Panc1 (cell line): ENCODE measurements around the gene SPATA3. TPM values are rescaled to one million over a fixed set of nuclear protein-coding genes. Genes with fewer than 3 reads are reported as not detected.

Experiments used
- ATAC-seq: fragments of 200-7000 bp; cut with Tn5 transposase; 2 replicates; pipeline ENCODE4 v1.9.1; 2020; ENCODE audit warnings: mild to moderate bottlenecking, moderate library complexity
- BruUV-seq: library from RNA; stranded (reverse); fragments of 400-500 nt; replicated peaks from 2 replicates; lab custom pipeline; 2021; lab: Mats Ljungman, UMichigan
- CTCF ChIA-PET: fragments of 300-600 bp; sonication (Branson Sonifier 250); formaldehyde crosslinking; loops from one replicate; lab custom pipeline; 2022; ENCODE audit warnings: antibody characterized with exemption; lab: Charles Lee
- POLR2A ChIA-PET: fragments of 300-600 bp; sonication (Branson Sonifier 250); formaldehyde crosslinking; loops from one replicate; lab custom pipeline; 2022; ENCODE audit warnings: antibody characterized with exemption; lab: Charles Lee
- DNase-seq: peaks from one replicate; pipeline ENCODE4 v3.0.0-alpha.2; 2010; ENCODE audit warnings: low read depth, low spot score
- H3K27ac ChIP-seq: 2 replicates; pipeline ENCODE4 v1.5.1; 2011; ENCODE audit warnings: mild to moderate bottlenecking, low read length, inconsistent platforms
- H3K27me3 ChIP-seq: fragments of 200-500 bp; sonication (Bioruptor generic); 2 replicates; pipeline ENCODE4 v1.6.0; 2014; ENCODE audit warnings: low read length, inconsistent platforms; ENCODE audit not compliant: control insufficient read depth, insufficient read depth
- H3K36me3 ChIP-seq: fragments of 200-500 bp; sonication (Bioruptor generic); 2 replicates; pipeline ENCODE4 v1.5.1; 2014; ENCODE audit warnings: inconsistent platforms, mild to moderate bottlenecking, low read length, moderate library complexity; ENCODE audit not compliant: control insufficient read depth, insufficient read depth
- H3K4me1 ChIP-seq: 2 replicates; pipeline ENCODE4 v1.5.1; 2011; ENCODE audit warnings: inconsistent platforms, mild to moderate bottlenecking, low read length, moderate library complexity; ENCODE audit not compliant: control insufficient read depth, insufficient read depth
- H3K4me3 ChIP-seq, 2 experiments: 2 replicates each; pipeline ENCODE4 v1.5.1; 2011 to 2012; ENCODE audit warnings: low read depth in 2 of 2, low read length in 2 of 2, mild to moderate bottlenecking in 2 of 2, inconsistent platforms in 1 of 2, moderate library complexity in 1 of 2
- H3K9me3 ChIP-seq: fragments of 200-500 bp; sonication (Bioruptor generic); 2 replicates; pipeline ENCODE4 v1.5.1; 2014; ENCODE audit warnings: low read depth, mild to moderate bottlenecking, inconsistent platforms, low read length, moderate library complexity; ENCODE audit not compliant: control insufficient read depth, insufficient read depth
- POLR2AphosphoS5 ChIP-seq: IDR thresholded peaks from 2 replicates; pipeline ENCODE4 v1.6.1; 2012; ENCODE audit warnings: mild to moderate bottlenecking, low read depth, low read length, moderate library complexity
- SIN3A ChIP-seq: IDR thresholded peaks from 2 replicates; pipeline ENCODE4 v1.6.1; 2012; ENCODE audit warnings: low read depth, mild to moderate bottlenecking, low read length, moderate library complexity, borderline replicate concordance; ENCODE audit not compliant: insufficient read depth
- TCF7L2 ChIP-seq: IDR thresholded peaks from 2 replicates; pipeline ENCODE4 v1.6.1; 2011; ENCODE audit warnings: mild to moderate bottlenecking, low read depth, low read length, inconsistent platforms
- in situ Hi-C: cut with HindIII; loops from 2 replicates; pipeline ENCODE4 v1.10.0; 2016; ENCODE audit warnings: low sequenced_read_pairs, low pct_unique_long_range_greater_than_20kb
- intact Hi-C: fragments of 100-400 bp; cut with micrococcal nuclease; formaldehyde crosslinking; loops from one replicate; pipeline ENCODE4 v1.10.0; 2022; ENCODE audit not compliant: unreplicated experiment
- total RNA-seq: library from RNA; stranded (reverse); gene quantifications from one replicate; pipeline ENCODE4 v1.2.1, GENCODE V29; 2021; ENCODE audit not compliant: unreplicated experiment
- TF ChIP-seq, protein P1 (sequence below): fragments of 450-650 bp; IDR thresholded peaks from 2 replicates; pipeline ENCODE4 v1.5.1; 2017; ENCODE audit warnings: mild to moderate bottlenecking
- TF ChIP-seq, protein P2 (sequence below), 2 experiments: IDR thresholded peaks; 2 replicates each; pipeline ENCODE4 v1.6.1; 2011 to 2012; ENCODE audit warnings: low read depth in 2 of 2, control low read depth in 1 of 2, low read length in 1 of 2, mild to moderate bottlenecking in 1 of 2, moderate library complexity in 1 of 2; ENCODE audit not compliant: insufficient read depth in 1 of 2

Gene SPATA3
- total RNA-seq, 1 experiment from 2014 or later, result not detected

DNA sequence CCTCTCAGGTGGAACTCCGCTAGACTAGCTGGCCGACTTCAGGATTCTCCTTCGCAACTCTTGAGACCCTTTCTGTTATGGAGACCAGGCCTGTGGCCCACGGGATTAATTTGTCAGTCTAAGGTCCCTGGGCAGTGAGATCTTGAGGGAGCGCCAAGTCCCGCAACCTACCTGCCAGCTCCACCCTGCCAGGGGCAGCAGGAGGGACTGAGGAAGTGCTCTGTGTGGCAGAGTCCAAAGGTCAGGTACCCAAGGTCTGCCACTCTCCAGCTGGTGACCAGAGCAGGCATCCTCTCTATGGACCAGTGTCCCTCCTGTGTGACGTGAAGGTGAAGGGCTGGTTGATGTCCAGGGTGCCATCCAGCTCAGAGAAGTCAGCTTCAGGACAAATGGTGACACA, 4.3 kb upstream of the SPATA3 start:
- TF ChIP-seq TCF7L2 (no peak), SIN3A (no peak), POLR2AphosphoS5 (no peak)
- TF ChIP-seq, protein P1, sequence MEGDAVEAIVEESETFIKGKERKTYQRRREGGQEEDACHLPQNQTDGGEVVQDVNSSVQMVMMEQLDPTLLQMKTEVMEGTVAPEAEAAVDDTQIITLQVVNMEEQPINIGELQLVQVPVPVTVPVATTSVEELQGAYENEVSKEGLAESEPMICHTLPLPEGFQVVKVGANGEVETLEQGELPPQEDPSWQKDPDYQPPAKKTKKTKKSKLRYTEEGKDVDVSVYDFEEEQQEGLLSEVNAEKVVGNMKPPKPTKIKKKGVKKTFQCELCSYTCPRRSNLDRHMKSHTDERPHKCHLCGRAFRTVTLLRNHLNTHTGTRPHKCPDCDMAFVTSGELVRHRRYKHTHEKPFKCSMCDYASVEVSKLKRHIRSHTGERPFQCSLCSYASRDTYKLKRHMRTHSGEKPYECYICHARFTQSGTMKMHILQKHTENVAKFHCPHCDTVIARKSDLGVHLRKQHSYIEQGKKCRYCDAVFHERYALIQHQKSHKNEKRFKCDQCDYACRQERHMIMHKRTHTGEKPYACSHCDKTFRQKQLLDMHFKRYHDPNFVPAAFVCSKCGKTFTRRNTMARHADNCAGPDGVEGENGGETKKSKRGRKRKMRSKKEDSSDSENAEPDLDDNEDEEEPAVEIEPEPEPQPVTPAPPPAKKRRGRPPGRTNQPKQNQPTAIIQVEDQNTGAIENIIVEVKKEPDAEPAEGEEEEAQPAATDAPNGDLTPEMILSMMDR, result no peak
- TF ChIP-seq, protein P2, sequence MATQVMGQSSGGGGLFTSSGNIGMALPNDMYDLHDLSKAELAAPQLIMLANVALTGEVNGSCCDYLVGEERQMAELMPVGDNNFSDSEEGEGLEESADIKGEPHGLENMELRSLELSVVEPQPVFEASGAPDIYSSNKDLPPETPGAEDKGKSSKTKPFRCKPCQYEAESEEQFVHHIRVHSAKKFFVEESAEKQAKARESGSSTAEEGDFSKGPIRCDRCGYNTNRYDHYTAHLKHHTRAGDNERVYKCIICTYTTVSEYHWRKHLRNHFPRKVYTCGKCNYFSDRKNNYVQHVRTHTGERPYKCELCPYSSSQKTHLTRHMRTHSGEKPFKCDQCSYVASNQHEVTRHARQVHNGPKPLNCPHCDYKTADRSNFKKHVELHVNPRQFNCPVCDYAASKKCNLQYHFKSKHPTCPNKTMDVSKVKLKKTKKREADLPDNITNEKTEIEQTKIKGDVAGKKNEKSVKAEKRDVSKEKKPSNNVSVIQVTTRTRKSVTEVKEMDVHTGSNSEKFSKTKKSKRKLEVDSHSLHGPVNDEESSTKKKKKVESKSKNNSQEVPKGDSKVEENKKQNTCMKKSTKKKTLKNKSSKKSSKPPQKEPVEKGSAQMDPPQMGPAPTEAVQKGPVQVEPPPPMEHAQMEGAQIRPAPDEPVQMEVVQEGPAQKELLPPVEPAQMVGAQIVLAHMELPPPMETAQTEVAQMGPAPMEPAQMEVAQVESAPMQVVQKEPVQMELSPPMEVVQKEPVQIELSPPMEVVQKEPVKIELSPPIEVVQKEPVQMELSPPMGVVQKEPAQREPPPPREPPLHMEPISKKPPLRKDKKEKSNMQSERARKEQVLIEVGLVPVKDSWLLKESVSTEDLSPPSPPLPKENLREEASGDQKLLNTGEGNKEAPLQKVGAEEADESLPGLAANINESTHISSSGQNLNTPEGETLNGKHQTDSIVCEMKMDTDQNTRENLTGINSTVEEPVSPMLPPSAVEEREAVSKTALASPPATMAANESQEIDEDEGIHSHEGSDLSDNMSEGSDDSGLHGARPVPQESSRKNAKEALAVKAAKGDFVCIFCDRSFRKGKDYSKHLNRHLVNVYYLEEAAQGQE (IDR thresholded peaks at IDR 0.05; ENCODE audit: insufficient read depth in 1 of 2, low read depth in 2 of 2, low read length in 1 of 2), result no peak
- intact Hi-C loops, result no loop called here
- no peaks in the 10 kb centered on the region for H3K27me3 ChIP-seq

DNA sequence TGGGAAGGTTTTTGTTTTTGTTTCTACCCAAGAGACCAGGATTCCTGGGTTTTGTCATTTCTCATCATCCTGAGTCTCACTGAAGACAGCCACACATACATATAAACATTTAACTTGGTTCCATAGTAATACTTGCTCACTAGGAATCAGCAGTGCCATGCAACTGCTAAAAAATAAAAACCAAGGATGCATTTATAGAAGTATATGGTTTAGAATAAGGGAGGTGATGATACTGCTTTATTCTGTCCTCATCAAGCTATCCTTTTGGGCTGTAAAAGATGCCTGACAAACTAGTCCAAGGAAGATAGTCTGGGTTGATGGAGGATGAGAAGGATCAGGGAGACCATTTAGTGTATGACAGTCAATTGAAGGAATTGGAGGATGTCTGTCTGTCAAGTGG, 740 bp downstream of the SPATA3 start:
- Histone ChIP-seq H3K4me1 (no peaks in the 10 kb centered on the region), H3K4me3 (no peak overlapping the region), H3K9me3 (no peaks in the 10 kb centered on the region), H3K27ac (no peak overlapping the region), H3K36me3 (no peaks in the 10 kb centered on the region), H3K27me3 (peaks cover 6% of the 10 kb centered on the region)
- ATAC-seq (no peak), DNase-seq (no peak)
- TF ChIP-seq, protein P1, result no peak
- TF ChIP-seq TCF7L2, result no peak
- TF ChIP-seq, protein P2 (IDR thresholded peaks at IDR 0.05; ENCODE audit: insufficient read depth in 1 of 2, low read depth in 2 of 2, low read length in 1 of 2), result no peak
- TF ChIP-seq POLR2AphosphoS5, result no peak
- no peak for TF ChIP-seq SIN3A
- intact Hi-C loops (no loop called here), in situ Hi-C loops (no loop called here)
- ChIA-PET CTCF (no interaction called here), POLR2A (no interaction called here)
- no TSS peak for BruUV-seq

More for the DNA sequence above, 4.3 kb upstream of the SPATA3 start:
- ChIA-PET CTCF (no interaction called here), POLR2A (interaction anchor here (0.6 kb wide), 1 partner anchor 21 kb away, joined by 3 read pairs; no protein-coding TSS in a partner anchor)
- DNase-seq (no peak), ATAC-seq (no peak)
- Histone ChIP-seq H3K36me3 (no peaks in the 10 kb centered on the region), H3K27ac (no peak overlapping the region), H3K4me1 (peaks cover 4% of the 10 kb centered on the region), H3K4me3 (no peak overlapping the region), H3K9me3 (no peaks in the 10 kb centered on the region)
- in situ Hi-C loops, result no loop called here
- BruUV-seq, result no TSS peak
